Pancreas (tissue), 10 donors: ENCODE results near the gene NOL4L. TPM values are rescaled to one million over a fixed set of nuclear protein-coding genes. Genes with fewer than 3 reads are reported as not detected.

Source experiments
- ATAC-seq, 4 donors: fragments of 200-7000 bp; cut with Tn5 transposase; one replicate each; pipeline versions ENCODE4 v1.8.0 to v1.9.1; 2020; ENCODE audit warnings: mild to moderate bottlenecking in 4 of 4, moderate library complexity in 4 of 4
- DNase-seq, 6 donors: peaks; one replicate each; pipeline ENCODE4 v3.0.0-alpha.2; 2020
- FAIRE-seq: peaks from 2 replicates; lab custom pipeline; 2012; peaks lifted over from hg19 to GRCh38; lab: Jason Lieb, UNC
- H3K27ac ChIP-seq, 4 donors: fragments of 200-600 bp; sonication (generic); 1 replicate in 3 of 4; 2 replicates in 1 of 4; pipeline versions ENCODE4 v1.5.0 to v1.8.0; 2020
- H3K27me3 ChIP-seq, 4 donors: fragments of 200-600 bp; one replicate each; pipeline ENCODE4 v1.8.0; 2021
- H3K36me3 ChIP-seq, 3 donors: fragments of 200-600 bp; sonication (generic) in 1 of 3; one replicate each; pipeline versions ENCODE4 v1.5.0 to v1.8.0; 2020 to 2021
- H3K4me1 ChIP-seq, 3 donors: fragments of 200-600 bp; one replicate each; pipeline ENCODE4 v1.8.0; 2021
- H3K4me3 ChIP-seq, 4 donors: fragments of 200-600 bp; sonication (generic) in 2 of 4; one replicate each; pipeline versions ENCODE4 v1.5.0 to v1.8.0; 2020 to 2021
- H3K9me3 ChIP-seq, 4 donors: fragments of 200-600 bp; one replicate each; pipeline ENCODE4 v1.8.0; 2021
- WGBS, 2 donors: extraction: QIAGEN DNeasy Blood & Tissue Kit; methylation state at CpG; one replicate each; pipeline ENCODE4 v1.1.7; 2013; 5-methylcytosine and 5-hydroxymethylcytosine counted together
- intact Hi-C, 3 donors: fragments of 100-400 bp; cut with DNase I; formaldehyde crosslinking; loops; one replicate each; pipeline versions ENCODE4 v1.11.1 to v1.14.2; 2022
- polyA plus RNA-seq, 2 donors: library from polyadenylated mRNA; stranded (reverse); fragments of 200-250 nt; gene quantifications; one replicate each; pipeline ENCODE4 v1.2.3, GENCODE V29; 2013
- total RNA-seq, 6 donors: library from RNA; stranded (reverse); fragmentation: NEBNext Ultra II Directional in 4 of 6; extraction: Animal tissue kit (Norgen Biotek cat#: 25700) in 4 of 6; gene quantifications; one replicate each; pipeline versions ENCODE4 v1.2.1 to v1.2.4, GENCODE V29; 2021 to 2023
- TF ChIP-seq, protein P1 (sequence below), 4 donors: fragments of 200-600 bp; sonication (generic) in 3 of 4; IDR thresholded peaks; one replicate each; pipeline versions ENCODE4 v1.5.0 to v1.8.0; 2021; ENCODE audit warnings: antibody characterized with exemption in 4 of 4
- donor health status: healthy with polysubstance abuse.
- donor health status: DM: no; HTN: no; CAD: no; lungs with moderate emphysema.
- donor health status: DM: no; HTN: no; CAD: no.
- donor health status: control.
- donor health status: control.
- donor health status: Bipolar disorder and iron deficiency.
- donor health status: DM: yes; HTN: yes; CAD: no.
- donor health status: DM: no; HTN: no; CAD: no.
- donor health status: DM: no; HTN: no; CAD: no.
- donor health status: DM: yes; HTN: yes; CAD: no.

NOL4L gene
- total and polyA plus RNA-seq, 8 donors, result 8.7 to 14.5 (median 10.2) TPM

GRCh38 chr20:32509639-32510066 is 75.5 kb downstream of the NOL4L start:
- TF ChIP-seq, protein P1, sequence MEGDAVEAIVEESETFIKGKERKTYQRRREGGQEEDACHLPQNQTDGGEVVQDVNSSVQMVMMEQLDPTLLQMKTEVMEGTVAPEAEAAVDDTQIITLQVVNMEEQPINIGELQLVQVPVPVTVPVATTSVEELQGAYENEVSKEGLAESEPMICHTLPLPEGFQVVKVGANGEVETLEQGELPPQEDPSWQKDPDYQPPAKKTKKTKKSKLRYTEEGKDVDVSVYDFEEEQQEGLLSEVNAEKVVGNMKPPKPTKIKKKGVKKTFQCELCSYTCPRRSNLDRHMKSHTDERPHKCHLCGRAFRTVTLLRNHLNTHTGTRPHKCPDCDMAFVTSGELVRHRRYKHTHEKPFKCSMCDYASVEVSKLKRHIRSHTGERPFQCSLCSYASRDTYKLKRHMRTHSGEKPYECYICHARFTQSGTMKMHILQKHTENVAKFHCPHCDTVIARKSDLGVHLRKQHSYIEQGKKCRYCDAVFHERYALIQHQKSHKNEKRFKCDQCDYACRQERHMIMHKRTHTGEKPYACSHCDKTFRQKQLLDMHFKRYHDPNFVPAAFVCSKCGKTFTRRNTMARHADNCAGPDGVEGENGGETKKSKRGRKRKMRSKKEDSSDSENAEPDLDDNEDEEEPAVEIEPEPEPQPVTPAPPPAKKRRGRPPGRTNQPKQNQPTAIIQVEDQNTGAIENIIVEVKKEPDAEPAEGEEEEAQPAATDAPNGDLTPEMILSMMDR (IDR thresholded peaks at IDR 0.05), result no peak
- Histone ChIP-seq H3K4me1 (peaks cover 0 to 15% (median 10%) of the 10 kb centered on the region in 3 donors), H3K27ac (no peak overlapping the region), H3K27me3 (no peaks in the 10 kb centered on the region), H3K36me3 (no peaks in the 10 kb centered on the region), H3K9me3 (no peaks in the 10 kb centered on the region), H3K4me3 (no peak overlapping the region)
- ATAC-seq (peak in 2 of 4 donors; percentile 14 to 28), DNase-seq (peak in 2 of 6 donors; percentile 6 to 34), FAIRE-seq (no peak)
- intact Hi-C loops, result loop anchor here in 1 of 3 donors (10.0 kb wide), 1 partner anchor 855 kb away; no protein-coding TSS in a partner anchor
- 82 to 89% methylated on average over 10 of the region's 10 CpGs for WGBS, 2 donors

DNA sequence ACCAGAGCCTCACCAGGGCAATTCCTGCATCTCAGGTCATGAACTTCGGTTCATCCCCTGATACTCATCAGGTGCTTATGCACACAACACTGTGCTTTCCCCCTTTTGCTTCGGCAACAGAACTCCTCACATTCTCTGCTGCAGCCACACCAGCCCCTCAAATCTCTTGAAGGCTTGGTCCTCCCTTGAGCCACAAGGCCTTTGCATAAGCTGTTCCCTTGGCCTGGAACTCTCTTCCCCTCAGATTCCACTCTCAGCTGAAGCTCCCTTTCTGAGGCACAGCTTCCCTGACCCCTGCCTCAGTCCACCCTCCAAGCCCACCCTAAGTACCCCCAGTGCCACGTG is 76.4 kb downstream of the NOL4L start:
- no peaks in the 10 kb centered on the region for H3K27me3 ChIP-seq
- ATAC-seq, result no peak
- DNase-seq, result no peak
- intact Hi-C loops, result no loop called here
- TF ChIP-seq, protein P1 (IDR thresholded peaks at IDR 0.05), result no peak
- H3K4me1 ChIP-seq, result peaks cover 0 to 15% (median 10%) of the 10 kb centered on the region in 3 donors
- WGBS, 2 donors, result 81 to 86% methylated on average over 3 of the region's 3 CpGs
- H3K36me3 ChIP-seq, result no peaks in the 10 kb centered on the region
- no peak for FAIRE-seq
- no peak overlapping the region for H3K4me3 ChIP-seq
- H3K9me3 ChIP-seq, result no peaks in the 10 kb centered on the region
- no peak overlapping the region for H3K27ac ChIP-seq

DNA sequence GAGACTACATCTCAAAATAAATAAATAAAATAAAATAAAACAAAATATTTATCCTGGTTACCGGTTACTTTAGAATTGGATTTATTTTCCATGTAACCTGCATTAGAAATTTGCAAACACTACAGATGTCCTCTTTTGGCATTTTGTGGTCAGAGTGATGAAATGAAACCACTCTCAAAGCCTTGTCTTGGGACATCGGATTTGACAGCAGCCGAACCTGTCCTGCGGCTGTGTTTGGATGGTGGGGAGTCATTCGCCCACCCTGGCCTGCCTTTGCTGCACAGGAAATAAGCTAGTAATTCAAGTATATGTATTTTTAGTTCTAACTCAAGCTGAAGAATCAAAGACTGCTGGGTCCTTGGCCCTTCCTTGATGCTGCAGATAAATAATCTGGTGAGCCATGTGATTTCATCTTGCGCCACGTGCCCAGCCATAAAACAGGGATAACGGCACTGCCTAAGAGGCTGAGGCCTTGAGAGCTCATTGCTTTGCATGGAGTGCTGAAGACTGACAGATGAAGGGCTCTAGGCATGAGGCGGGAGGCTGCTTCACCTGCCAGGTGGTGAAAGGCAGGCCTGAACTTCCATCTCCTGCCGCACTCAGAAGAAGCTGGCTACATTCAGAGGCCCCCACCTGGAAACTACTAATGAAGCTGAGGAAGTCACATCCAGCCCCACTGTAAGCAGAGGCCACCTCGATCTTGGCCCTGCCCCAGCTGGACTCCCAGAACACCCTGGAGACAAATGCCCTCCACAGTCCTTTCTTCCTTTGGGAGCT is 76.9 kb downstream of the NOL4L start:
- no peak for FAIRE-seq
- no peaks in the 10 kb centered on the region for H3K27me3 ChIP-seq
- no peak overlapping the region for H3K27ac ChIP-seq
- H3K36me3 ChIP-seq, result no peaks in the 10 kb centered on the region
- peaks cover 0 to 15% (median 10%) of the 10 kb centered on the region in 3 donors for H3K4me1 ChIP-seq
- peak in 2 of 6 donors; percentile 21 to 24 for DNase-seq
- TF ChIP-seq, protein P1 (IDR thresholded peaks at IDR 0.05), result no peak
- H3K9me3 ChIP-seq, result no peaks in the 10 kb centered on the region
- whole genome bisulfite sequencing, 2 donors, result 86 to 87% methylated on average over 11 of the region's 11 CpGs
- no peak for ATAC-seq
- no peak overlapping the region for H3K4me3 ChIP-seq
- intact Hi-C loops, result no loop called here

GRCh38 chr20:32506721-32507120 is 78.4 kb downstream of the NOL4L start:
- Histone ChIP-seq H3K27me3 (no peaks in the 10 kb centered on the region), H3K36me3 (no peaks in the 10 kb centered on the region), H3K4me1 (peaks cover 0 to 15% (median 10%) of the 10 kb centered on the region in 3 donors), H3K4me3 (no peak overlapping the region), H3K27ac (no peak overlapping the region), H3K9me3 (no peaks in the 10 kb centered on the region)
- FAIRE-seq (no peak), DNase-seq (peak in 2 of 6 donors; percentile 9 to 16), ATAC-seq (no peak)
- TF ChIP-seq, protein P1 (IDR thresholded peaks at IDR 0.05), result no peak
- WGBS, 2 donors, result 83 to 86% methylated on average over 3 of the region's 3 CpGs
- intact Hi-C loops, result no loop called here
